Urothelium cell line (cell line): ENCODE results near the gene AGBL1.

Experiments
- DNase-seq: peaks from one replicate; pipeline ENCODE4 v3.0.0; 2011; ENCODE audit warnings: low spot score, mixed read lengths
- FAIRE-seq: peaks from 2 replicates; lab custom pipeline; 2011; peaks lifted over from hg19 to GRCh38; lab: Jason Lieb, UNC

AGBL1 gene

DNA sequence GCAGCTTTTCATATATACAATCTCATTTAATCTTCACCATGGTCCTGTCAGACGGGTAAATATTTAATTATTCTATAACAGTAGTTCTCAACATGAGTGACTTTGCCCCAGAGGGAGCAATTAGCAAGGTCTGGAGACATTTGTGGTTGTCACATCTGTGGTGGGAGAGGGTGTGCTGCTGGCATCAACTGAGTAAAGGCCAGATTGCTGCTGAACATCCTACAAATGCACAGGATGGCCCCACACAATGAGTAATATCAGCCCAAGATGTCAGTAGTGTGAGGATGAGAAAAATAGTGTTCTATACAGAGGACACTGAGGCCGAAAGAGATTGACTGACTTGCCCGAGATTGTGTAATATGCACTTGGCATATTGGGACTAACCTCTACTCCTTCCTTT lies 156.0 kb downstream of the AGBL1 start:
- DNase-seq (no peak), FAIRE-seq (no peak)

DNA sequence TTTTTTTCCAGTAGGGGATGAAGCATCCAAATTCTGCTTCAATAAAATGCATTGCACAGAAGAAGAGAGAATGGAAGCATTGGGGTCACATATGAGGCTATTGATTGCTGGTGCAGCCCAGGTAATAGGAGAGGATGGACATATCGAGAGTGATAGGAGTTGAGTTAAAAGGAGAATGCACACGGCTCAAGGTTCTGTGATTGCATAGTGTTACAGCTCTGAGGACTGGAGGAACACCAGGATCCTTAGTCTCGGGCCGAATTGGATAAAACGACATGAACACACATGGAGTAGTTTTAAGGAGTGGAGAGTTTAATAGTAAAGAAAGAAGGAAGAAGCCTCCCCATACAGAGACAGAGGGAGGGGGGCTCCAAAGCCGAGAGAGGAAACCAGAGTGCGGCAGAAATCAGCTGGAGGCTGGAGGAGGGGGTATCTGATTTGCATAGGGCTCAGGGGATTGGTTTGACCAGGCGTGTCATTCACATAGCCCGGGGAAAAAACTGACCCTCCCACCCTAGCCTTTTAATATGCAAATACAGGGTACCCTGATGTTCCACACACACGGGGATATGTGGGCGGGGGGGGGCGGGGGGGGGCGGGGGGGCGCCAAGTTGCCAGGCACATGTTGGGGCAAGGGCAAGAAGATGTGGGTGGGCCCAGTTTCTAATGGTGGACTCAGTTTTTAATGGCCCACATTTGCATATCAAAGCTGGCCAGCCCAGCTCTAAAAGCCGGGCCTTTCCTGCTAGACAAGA lies 156.9 kb downstream of the AGBL1 start:
- FAIRE-seq, result no peak
- no peak for DNase-seq

DNA sequence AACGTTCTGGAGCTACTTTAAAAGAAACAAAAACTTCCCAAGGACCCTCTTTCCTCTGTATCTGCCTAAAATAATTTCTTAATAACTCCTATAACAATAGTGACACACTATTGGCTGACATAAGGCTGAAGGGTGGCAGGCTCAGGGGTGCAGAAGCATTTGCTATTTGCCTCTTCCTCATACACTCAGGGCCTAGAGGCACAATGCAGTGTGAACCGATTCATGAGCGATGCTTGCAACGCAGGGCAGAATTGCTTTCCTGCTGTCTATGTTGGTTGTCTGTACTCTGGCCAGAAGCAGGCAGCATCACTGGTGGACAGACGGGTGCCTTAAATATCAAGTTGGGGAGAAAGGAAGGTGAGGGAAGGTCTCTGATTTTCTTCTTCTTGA lies 157.4 kb downstream of the AGBL1 start:
- FAIRE-seq, result no peak
- DNase-seq, result no peak

DNA sequence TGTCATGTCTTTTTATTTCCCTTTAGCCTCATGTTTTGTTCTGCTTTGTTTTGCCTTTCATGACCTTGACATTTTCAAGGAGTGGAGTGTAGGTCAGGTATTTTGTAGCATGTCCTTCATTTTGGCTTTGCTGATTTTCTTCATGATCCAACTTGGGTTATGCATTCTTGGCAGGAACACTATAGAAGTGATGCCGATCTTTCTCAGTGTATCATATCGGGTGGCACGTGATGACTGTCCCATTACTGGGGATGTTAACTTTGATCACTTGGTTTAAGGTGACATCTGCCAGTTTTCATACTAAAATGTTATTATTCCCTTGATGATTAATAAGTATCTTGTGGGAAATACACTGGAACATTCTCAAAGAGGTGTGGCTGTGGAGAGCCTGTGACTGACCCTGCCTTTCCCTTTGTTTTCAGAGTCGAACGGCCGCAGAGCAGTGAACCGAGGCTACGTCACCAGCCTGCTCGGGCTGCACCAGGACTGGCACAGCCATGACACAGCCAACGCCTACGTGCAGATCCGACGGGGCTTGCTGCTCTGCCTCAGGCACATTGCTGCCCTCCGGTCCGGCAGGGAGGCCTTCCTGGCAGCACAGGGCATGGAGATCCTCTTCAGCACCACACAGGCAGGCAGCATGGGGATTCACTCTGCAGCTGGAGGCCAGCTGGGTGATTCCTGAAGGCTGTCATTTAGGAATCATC lies 167.7 kb downstream of the AGBL1 start:
- no peak for DNase-seq
- no peak for FAIRE-seq

DNA sequence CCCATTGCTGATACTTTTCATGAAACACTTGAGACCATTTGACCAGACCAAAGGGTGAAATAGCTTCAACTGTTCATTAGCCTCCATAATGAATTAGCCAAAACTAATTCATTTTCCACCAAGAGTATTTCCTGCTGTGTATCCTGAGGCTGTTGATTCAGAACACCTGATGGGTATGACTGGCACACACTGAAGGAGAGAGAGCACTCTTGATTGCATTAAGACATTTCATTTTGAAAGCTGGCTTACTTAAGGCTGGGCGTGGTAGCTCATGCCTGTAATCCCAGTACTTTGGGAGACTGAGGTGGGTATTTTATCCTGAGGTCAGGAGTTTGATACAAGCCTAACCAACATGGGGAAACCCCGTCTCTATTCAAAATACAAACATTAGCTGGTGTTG lies 175.6 kb downstream of the AGBL1 start:
- FAIRE-seq, result no peak
- DNase-seq, result no peak

DNA sequence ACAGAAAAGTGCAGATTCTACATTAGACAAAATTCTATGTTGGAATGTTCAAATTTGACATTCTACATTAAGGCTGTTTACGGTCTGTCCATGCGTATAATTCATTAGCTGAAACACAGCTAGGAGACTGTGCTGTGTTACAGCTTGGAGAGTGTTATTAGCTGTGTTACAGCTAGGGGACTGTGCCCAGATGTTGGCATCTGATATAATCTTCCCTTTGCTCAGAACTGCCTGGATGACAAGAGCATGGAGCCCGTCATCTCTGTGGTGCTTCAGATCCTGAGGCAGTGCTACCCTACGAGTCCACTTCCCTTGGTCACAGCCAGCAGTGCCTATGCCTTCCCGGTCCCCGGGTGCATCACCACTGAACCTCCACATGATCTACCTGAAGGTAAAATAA lies 177.0 kb downstream of the AGBL1 start:
- FAIRE-seq (peak; percentile 48), DNase-seq (no peak)

DNA sequence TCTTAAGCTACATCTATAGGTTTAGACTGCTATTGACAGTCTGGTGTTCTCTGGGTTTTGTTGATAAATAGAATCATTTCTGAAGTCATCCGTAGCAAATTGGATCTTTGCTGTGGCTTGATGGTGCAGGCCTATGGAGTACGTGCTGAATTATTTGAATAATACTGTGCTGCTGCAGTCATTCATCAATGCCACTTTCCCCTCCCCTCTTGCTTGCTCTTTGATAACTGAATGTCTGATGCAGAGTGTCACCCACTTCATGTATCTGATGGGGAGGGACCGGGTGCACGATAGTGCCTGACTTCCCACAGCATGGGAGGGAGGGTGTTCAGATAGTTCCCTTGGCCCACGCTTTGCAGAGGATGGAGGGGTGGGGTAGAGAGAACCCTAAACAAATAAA lies 179.9 kb downstream of the AGBL1 start:
- no peak for FAIRE-seq
- DNase-seq, result no peak

DNA sequence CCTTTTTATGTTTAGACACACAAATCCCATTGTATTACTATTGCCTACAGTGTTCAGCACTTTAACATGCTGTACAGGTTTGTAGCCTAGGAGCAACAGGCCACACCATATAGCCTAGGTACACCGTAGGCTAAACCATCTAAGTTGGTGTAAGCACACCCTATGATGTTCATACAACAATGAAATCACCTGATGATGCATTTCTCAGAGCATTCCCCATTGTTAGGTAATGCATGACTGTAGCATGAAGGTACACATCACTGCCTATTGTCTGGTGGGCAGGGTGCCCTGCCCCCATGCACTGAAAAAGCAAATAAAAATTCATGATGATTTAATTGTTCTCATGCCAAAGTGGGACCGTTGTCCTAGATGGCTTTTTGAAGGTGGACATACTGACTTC lies 183.6 kb downstream of the AGBL1 start:
- FAIRE-seq, result peak; percentile 63
- DNase-seq, result no peak

DNA sequence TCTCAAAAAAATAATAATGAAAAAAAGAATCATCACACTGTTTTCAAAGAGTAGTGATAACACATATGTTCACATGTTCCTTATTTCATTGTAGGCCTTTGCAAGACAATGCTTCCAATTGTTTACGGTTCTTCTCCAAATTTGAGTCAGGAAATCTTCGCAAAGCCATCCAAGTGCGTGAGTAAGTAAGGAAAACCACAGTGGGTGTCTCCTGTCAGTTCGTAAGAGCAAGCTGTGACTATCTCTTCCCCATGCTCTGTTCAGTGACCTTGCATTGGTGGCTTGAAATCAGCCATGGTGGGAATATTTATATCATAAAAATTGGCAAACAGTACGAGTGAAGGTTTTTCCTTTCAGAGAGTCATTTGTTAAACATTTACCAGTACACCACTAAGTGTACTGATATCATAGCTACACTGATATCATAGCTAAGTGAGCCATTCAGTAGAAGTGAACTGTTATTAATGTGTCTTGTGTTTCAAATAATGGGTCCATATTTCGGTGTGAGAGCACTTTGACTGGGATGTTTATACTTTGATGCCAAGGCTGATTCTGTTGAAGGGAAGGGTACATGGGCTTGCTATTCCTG lies 187.3 kb downstream of the AGBL1 start:
- FAIRE-seq (no peak), DNase-seq (no peak)

DNA sequence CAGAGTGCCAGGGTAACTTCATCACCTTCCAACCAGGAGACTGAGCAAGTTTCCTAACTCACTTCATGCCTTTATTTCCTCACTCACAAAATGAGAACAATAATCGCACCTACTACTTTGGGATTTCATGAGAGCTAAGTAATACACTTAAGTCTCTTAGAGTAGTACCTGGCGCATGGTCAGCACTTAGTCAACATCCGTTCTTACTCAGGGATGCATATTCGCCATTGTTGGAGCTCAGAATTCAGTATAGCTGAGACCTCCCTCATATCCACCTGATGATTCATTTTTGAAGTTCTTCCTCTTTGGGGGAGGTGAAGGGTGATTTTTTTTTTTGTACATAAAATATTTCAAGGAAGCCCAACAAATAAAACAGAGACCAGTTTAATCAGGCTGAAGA lies 188.2 kb downstream of the AGBL1 start:
- no peak for FAIRE-seq
- DNase-seq, result peak; percentile 29

DNA sequence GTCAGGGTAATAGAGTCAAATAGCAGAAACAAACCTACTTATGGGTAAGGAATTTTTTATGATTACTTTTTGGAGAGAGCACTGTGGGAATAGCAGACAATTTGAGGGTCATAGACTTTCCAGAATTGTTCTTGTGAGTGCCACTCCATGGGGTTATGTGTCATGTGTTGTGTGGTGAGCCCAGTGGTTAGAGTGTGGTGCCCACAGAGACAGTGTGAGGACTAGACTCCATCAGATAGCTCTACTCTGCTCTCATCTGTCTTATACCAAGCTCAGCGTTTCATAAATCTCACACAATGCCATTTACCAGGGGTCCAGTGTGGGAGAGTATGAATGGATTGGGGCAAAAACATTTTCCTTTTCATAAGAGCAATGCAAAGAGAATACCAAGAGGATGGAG lies 188.9 kb downstream of the AGBL1 start:
- DNase-seq (no peak), FAIRE-seq (no peak)

DNA sequence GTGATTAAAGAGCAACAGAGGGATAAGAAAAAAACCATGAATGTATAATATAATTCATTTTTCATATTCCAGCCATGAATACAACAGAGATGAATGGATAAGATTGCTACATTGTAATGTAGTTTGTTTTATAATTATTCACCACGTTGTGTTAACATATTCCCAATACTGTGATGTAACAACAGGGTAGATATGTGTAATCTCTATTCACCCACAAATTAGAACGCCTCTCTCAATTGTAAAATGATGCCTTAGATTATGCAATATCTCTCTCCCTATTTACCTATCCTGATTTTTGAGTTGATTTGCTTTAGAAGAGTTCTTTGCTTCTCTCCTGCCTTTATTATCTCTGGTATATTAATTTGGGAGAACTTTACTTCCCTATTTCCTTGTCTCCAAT lies 193.6 kb downstream of the AGBL1 start:
- DNase-seq (no peak), FAIRE-seq (no peak)

DNA sequence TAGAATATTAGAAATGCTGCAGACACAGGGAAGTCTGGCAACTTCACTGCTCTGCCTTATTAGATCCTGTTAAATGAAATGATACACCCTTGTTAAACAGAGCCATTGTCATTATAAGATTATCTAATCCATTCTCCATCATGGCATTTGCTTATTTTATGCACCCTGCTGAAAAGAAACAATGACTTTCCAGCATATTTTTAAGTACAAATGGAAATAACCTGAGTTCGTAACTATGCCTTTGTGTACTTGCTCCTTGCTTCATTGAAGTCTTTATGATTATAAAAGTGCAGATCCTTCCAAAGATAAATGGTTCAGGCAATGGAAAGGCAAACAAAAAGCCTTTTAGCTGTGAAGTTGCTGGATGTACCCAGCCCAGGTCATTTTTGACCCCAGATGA lies 195.7 kb downstream of the AGBL1 start:
- no peak for DNase-seq
- no peak for FAIRE-seq

DNA sequence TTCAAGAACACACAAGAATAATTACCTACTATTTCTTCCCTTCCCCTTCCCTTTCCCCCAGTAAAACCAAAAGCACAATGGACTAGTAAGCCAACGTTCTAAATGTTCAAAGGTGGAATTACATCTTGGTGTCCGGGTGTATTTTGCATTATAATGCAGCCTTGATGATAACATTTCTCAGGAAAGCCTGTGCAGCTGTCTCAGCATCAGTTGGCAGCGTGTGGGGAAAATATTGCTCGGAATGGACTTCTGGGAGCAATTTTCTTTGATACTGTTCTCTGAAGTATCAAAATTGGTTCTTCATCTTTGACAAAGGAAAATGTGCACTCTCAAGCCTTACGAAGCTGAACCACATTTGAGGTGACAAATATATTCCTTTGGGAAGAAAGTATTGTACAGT lies 198.9 kb downstream of the AGBL1 start:
- FAIRE-seq, result no peak
- DNase-seq, result no peak

DNA sequence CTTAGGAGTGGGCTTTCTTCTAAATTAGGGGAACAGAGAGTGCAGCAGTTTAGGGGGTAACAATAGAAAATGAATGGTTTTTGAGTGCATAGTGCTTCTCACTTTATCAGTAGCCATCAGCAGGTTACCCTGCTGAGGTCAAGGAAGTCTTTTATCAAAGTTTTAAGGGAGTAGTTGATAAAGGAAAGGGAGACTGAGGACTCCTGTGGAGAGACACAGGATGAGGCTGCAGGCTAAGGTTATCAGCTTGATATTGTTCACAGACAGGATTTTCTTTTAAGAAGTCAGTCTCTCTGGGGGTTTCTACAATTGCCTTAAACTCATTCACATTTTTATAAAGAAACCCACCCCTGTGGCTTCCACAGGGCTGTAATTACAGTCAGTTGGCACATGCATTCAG lies 205.0 kb downstream of the AGBL1 start:
- DNase-seq, result no peak

DNA sequence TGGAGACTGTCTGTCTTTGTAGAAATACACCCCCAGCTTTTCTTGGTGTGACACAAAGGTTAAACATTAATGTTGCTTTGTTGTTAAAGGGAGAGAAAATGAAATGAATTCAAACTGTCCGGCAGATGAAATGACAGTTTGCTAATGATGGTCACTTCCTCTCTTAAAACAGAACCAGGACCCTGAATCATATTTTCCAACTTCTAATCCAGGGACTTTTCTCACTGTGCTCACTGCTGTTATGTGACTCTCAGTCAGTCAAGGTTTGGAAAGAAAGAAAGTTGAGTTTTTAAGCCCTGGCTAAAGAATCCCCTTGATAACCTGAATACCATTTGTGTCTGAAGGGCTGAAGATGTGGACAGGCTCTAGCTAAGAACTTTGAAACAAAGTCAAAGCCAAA lies 215.8 kb downstream of the AGBL1 start:
- FAIRE-seq (no peak), DNase-seq (no peak)

More for the DNA sequence above, 205.0 kb downstream of the AGBL1 start:
- no peak for FAIRE-seq

DNA sequence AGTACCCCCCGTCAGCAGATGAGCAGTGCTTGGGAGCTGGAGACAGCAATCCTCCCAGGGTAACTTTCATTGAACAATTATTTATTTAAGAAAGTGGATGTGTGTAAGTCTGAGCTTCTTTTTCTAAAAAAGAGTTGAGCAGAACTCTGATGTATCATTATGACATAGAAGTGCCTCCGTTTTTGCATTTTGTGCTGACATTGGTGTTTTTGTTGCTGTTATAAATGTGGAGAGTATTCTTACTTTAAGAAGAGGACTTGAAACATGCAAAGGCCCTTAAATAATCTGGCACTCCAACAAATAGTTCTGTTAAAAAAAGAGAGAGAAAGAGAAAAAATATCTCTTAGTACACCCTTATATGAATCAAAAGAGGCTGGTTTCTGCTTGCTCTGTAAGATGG lies 217.1 kb downstream of the AGBL1 start:
- DNase-seq (no peak), FAIRE-seq (no peak)

DNA sequence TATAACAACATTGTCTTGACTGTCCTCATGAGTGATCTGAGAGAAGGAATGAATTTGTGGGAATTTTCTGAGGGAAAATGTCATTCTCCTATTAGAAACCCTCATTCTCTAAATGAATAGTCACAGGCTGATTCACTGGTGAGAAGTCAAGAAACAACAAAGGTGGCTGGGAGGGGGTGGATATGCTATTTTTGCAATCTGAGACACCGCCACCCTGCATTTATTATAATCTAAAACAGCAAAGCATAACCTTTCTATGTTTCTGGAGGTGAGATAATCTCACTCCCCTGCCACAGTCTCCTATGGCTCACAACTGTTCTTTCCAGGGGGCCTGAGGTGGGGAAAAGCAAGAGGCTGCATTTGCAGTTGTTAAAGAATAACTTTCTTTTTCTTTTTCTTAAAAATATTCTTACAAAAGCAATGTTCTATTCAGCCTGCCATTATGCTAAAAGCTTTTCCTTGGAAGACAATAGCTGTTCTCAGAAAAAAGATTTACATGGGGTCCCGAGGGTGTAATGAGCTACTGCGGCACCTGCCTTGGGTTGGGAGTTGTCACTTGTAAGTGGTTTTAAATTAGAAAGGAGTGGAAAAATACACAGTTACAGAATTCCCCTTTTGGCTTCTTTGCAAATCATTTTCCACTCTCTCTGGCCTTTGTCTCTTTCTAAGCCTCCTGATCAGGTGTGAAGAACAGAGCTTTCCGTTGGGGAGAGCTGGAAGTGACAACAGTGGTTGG lies 220.9 kb downstream of the AGBL1 start:
- DNase-seq (no peak), FAIRE-seq (no peak)

DNA sequence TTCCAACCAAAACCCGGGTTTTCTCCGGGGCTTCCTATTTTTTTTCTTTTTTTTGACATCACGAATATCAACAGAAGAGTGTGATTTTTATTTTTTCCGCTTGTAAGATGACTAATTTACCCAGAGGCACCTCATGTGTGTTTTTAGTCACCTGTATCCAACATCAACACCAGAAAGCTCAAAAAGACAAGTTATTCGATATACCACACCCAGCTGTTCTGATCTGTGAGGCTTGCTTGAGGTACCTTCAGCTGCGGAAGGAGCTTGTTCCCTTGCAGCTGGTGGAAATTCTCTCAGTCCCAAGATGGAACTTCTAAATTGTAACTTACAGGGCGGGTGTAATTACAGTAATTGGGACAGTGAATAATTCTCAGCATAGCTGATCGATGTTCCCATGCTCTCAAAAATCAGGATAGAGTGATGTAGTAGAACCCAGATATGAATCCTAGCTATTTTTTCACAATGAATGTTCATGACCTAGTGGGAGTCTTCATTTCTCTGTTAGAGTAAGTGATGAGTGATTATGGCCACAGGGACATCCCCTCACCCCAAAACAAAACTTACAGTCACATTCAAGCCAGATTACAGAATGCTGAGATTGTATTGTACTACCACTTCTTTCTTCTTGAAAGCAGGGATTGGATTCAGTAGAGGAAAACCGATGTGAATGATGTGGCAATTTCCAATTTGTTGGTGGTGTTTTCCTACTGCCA lies 232.1 kb downstream of the AGBL1 start:
- DNase-seq (no peak), FAIRE-seq (no peak)

DNA sequence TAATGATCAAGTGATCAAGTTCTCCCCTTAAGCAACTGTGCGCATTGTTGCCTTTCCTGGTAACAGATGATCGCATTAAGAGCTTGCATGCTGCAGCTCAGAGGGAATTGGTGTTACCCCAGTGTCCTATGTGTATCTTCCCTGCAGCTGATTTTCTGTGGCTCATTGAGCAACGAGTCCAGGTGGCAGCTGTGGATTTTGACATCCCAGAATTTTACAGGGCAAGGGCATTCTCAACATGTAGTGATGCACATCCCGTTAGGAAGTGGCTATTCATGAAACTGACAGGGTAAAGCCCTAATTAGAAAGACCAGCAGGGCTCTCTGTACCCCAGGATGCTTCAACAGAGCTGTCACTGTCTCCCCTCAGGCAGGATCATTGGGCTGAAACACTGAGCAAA lies 232.8 kb downstream of the AGBL1 start:
- no peak for DNase-seq
- FAIRE-seq, result no peak

DNA sequence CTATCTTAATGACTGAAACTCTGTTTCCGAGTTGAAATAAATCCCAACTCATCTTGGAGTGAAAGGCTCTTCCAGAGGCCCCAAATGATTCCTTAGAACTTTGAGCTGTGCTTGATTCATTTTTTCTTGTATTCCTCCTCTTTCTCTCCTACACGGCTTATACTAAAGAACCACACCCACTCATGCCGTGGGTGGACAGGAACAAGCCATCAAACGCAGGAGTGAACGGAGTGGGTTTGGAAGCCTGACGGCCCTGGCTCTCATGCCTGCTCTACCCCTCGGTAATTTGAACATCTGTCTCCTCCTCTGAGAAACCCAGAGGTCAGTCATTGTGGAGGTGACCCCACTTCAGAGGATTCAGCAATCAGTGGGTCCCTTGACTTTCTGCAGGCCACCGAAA lies 236.5 kb downstream of the AGBL1 start:
- FAIRE-seq, result no peak
- DNase-seq, result no peak
